KMS-11 (cell line): ENCODE data around the gene NAV2.
"Not testable (repeated sequence)": the region's sequence is repeated elsewhere in the genome, so short reads cannot be mapped to it uniquely, and the experiment has no call there.

Experiments used
- H2AFZ ChIP-seq: fragments of 200-600 bp; sonication (generic); 2 replicates; pipeline ENCODE4 v1.6.1; 2016; ENCODE audit warnings: antibody characterized with exemption, mixed run types, low read depth
- H3K27ac ChIP-seq: fragments of 200-600 bp; sonication (generic); 2 replicates; pipeline ENCODE4 v1.6.1; 2016; ENCODE audit warnings: mild to moderate bottlenecking, mixed run types
- H3K27me3 ChIP-seq: fragments of 200-600 bp; sonication (generic); 2 replicates; pipeline ENCODE4 v1.6.1; 2017; ENCODE audit warnings: mild to moderate bottlenecking, low read depth, mixed run types, moderate library complexity; ENCODE audit not compliant: insufficient read depth
- H3K36me3 ChIP-seq: fragments of 200-600 bp; sonication (generic); 2 replicates; pipeline ENCODE4 v1.6.1; 2017; ENCODE audit warnings: mild to moderate bottlenecking, mixed run types; ENCODE audit not compliant: insufficient read depth
- H3K4me1 ChIP-seq: fragments of 200-600 bp; sonication (generic); 2 replicates; pipeline ENCODE4 v1.6.1; 2016; ENCODE audit warnings: mild to moderate bottlenecking, low read depth, mixed run types; ENCODE audit not compliant: poor library complexity, severe bottlenecking
- H3K4me2 ChIP-seq: fragments of 200-600 bp; sonication (generic); 2 replicates; pipeline ENCODE4 v1.7.0; 2016; ENCODE audit warnings: mild to moderate bottlenecking, mixed run types
- H3K4me3 ChIP-seq: fragments of 200-600 bp; sonication (generic); IDR thresholded peaks from 2 replicates; pipeline ENCODE4 v1.6.1; 2017; ENCODE audit warnings: low read depth, low read length, mixed read lengths; ENCODE audit not compliant: insufficient read depth
- H3K79me2 ChIP-seq: fragments of 200-600 bp; sonication (generic); 2 replicates; pipeline ENCODE4 v1.6.1; 2016; ENCODE audit warnings: low read depth, mixed run types; ENCODE audit not compliant: insufficient read depth
- H3K9ac ChIP-seq: fragments of 200-600 bp; sonication (generic); 2 replicates; pipeline ENCODE4 v1.6.1; 2016; ENCODE audit warnings: mild to moderate bottlenecking, mixed run types
- H4K20me1 ChIP-seq: fragments of 200-600 bp; sonication (generic); 2 replicates; pipeline ENCODE4 v1.6.1; 2016; ENCODE audit warnings: mild to moderate bottlenecking, mixed run types; ENCODE audit not compliant: insufficient read depth
- CTCF ChIP-seq: fragments of 200-600 bp; sonication (generic); conservative IDR thresholded peaks from 2 replicates; pipeline ENCODE4 v1.6.1; 2017; ENCODE audit warnings: low read depth, mild to moderate bottlenecking, antibody characterized with exemption, low read length, moderate library complexity, mixed read lengths

The NAV2 gene

DNA sequence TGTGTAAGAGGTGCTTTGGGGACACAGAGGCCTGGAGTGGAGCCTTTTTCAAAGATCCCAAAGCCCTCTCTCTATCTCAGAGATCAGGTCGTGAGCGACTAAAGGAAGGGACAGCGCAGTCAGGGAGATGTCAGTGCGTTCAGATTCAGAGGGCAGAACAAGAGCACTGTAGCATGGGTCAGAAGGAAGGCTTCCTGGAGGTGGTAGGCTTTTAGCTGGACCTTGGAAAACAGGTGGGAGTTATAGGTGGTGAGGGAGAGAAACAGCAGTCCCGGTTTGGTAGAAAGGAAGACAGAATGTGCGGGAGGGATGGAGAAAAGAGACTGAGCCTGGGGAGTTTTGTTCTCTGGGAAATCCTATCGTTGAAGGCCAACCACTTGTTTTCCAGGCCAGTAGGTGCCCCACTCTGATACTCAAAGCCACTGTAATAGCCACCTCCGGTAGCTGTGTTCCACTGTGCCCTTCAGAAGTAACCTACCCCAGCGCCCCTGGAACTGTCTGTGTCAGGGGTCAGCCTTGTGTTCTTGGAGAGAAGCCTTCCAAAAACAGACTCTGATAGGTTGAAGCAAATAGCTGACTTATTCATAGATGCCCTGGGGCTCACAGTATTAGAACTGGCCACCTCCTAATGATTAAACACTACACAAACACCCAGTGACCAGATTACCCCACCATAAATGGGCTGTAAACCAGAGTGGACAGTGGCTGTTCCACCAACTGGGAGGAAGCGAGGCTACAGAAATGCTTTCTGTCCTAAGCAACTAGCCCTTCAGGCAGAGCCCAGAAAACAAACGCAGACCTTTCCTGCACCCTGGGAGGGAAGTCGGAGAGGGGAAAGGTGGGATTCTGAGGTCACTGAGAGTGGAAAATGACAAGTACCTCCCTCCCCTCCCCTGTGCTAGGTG is 289.9 kb downstream of the NAV2 start:
- no peak overlapping the region for H2AFZ ChIP-seq

GRCh38 chr11:20003351-20003750 is 290.7 kb downstream of the NAV2 start:
- H3K9ac ChIP-seq = no peak overlapping the region

More for the DNA sequence above, 289.9 kb downstream of the NAV2 start:
- Histone ChIP-seq H3K4me3 (no peak overlapping the region), H3K9ac (no peak overlapping the region), H3K36me3 (no peaks in the 10 kb centered on the region), H3K4me1 (no peaks in the 10 kb centered on the region), H3K27me3 (no peaks in the 10 kb centered on the region), H3K27ac (no peak overlapping the region), H3K4me2 (no peak overlapping the region), H3K79me2 (no peaks in the 10 kb centered on the region), H4K20me1 (no peaks in the 10 kb centered on the region)
- TF ChIP-seq CTCF = no peak

DNA sequence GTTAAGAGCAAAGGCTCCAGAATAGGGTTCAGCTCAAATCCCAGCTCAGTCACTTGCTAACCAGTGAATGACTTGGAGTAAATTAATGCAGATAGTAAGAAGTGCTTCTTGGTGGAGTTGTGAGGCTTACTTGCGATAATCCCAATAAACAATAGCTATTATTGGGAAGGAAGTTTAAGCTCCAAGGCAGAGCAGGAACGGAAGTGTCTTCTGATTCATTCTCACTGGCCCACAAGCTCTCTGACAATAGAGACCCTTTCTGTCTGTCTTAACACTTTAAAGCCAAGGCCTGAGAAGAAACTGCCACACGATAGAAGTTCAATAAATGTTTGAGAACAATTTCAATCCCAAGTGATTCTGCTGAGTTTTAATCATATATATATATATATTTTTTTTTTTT is 292.2 kb downstream of the NAV2 start:
- Histone ChIP-seq H3K36me3 (no peaks in the 10 kb centered on the region), H3K4me1 (no peaks in the 10 kb centered on the region)
- no peak for TF ChIP-seq CTCF

More at GRCh38 chr11:20003351-20003750, 290.7 kb downstream of the NAV2 start:
- Histone ChIP-seq H4K20me1 (no peaks in the 10 kb centered on the region), H3K27ac (no peak overlapping the region), H2AFZ (no peak overlapping the region), H3K4me2 (no peak overlapping the region), H3K4me3 (no peak overlapping the region), H3K36me3 (no peaks in the 10 kb centered on the region), H3K27me3 (no peaks in the 10 kb centered on the region), H3K79me2 (no peaks in the 10 kb centered on the region), H3K4me1 (no peaks in the 10 kb centered on the region)
- no peak for TF ChIP-seq CTCF

DNA sequence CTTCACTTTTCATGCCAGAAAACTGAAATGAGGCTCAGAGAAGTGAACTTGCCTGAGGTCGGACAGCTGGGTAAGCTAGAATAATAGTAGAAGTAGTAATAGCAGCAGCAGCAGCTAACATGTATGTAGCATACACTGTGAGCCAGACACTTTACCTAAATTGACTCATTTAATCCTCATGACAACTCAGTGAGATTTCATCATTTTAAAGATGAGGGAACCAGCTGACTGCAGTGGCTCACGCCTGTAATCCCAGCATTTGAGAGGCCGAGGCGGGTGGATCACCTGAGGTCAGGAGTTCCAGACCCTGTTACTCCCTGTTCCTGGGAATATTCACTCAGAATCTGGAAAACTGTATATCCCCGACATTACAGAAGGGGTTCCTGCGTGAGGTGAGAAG is 293.1 kb downstream of the NAV2 start:
- no peaks in the 10 kb centered on the region for H4K20me1 ChIP-seq
- H2AFZ ChIP-seq = no peak overlapping the region
- no peak overlapping the region for H3K4me2 ChIP-seq
- no peak overlapping the region for H3K4me3 ChIP-seq
- no peaks in the 10 kb centered on the region for H3K36me3 ChIP-seq
- no peaks in the 10 kb centered on the region for H3K79me2 ChIP-seq
- no peak for TF ChIP-seq CTCF
- H3K9ac ChIP-seq = no peak overlapping the region
- H3K27me3 ChIP-seq = no peaks in the 10 kb centered on the region
- no peak overlapping the region for H3K27ac ChIP-seq
- no peaks in the 10 kb centered on the region for H3K4me1 ChIP-seq

More for the DNA sequence above, 292.2 kb downstream of the NAV2 start:
- H3K4me3 ChIP-seq = no peak overlapping the region
- no peaks in the 10 kb centered on the region for H3K27me3 ChIP-seq
- no peaks in the 10 kb centered on the region for H4K20me1 ChIP-seq
- no peak overlapping the region for H3K27ac ChIP-seq
- no peak overlapping the region for H2AFZ ChIP-seq
- no peak overlapping the region for H3K4me2 ChIP-seq
- H3K9ac ChIP-seq = no peak overlapping the region
- no peaks in the 10 kb centered on the region for H3K79me2 ChIP-seq

- H3K27me3 ChIP-seq, H3K27ac ChIP-seq, H3K36me3 ChIP-seq, H3K9ac ChIP-seq, H3K4me1 ChIP-seq, H2AFZ ChIP-seq, H4K20me1 ChIP-seq, H3K4me2 ChIP-seq, H3K4me3 ChIP-seq, H3K79me2 ChIP-seq: not testable (repeated sequence)
Measured at GRCh38 chr11:20006618-20007017, 294.0 kb downstream of the NAV2 start.
